ENCODE results near the gene PARVG.
A peak's percentile ranks its signal among the peaks of the same experiment; 100 is the strongest.

The PARVG gene

DNA sequence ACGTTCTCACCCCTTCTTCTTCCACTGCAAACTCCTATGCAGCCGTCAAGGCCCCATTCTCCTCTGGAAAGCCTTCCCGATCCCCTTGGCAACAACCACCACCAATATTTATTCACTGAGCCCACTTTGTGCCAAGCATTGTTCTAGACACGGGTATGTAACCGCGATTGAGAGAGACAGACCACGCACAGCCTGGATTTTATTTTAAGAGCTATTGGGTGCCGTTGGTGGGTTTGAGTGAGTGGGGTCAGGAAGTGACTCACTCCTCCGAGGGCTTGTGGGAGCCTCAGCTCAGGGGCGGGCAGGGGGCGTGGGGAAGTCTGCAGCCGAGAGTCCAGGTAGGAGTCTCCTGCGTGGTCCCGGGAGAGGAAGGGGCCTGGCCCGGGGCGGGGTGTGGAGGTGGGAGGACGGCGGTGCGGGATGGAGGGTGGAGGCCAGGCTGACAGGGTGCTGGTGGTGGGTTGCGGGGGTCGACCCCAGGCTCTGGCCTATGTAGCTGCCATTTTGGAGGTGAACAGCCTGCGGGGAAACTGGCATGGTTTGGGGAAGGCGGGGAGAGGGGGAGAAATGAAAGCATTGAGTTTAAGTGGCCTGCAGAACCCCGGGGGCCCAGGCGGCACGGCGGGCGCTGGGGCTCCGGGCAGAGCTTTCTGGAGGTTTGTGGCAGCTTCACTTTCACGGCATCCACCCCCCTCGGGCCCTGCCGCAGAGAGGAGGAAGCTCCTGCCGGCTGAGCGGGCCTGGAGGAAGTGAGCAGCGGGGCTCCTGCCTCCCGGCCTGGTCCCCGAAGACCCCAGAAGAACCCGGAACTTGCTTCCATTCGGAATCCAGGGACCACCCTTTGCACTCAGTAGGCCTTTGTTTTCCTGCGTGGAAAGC lies 547 bp downstream of the PARVG start:
- DNase-seq (ENCODE audit: low read depth) = peak; percentile 54

DNA sequence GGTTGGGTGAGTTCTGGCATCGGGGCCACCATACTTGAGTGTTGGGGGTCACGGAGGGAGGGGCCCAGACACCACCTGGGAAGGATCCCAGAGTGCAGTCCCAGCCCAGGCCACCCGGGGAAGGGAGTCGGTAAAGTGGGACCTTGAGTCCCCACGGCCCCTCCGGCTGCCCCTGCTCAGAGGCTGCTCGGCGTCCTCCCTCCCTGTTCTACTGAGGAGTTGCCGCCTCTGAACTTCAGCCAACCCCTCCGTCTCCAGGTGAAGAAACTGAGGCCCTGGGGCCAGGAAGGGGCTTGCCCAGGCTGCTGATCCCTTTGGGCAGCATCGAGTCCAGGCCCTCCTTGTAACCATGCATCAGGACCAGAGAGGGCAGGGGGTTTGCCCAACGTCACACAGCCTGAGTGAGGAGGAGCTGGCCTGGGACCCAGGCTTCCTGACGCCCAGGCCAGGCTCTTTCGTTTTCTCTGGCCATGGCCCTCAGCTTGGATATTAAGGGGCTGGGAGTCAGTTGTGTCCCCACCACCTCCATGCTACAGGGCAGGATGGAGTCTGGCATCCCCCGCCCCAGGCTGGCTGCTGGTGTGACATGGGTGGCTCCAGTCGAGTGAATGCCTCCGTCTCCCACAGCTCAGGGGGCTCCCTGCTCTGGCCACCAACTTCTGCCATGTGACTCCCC lies 1.3 kb downstream of the PARVG start:
- peak; percentile 10 for DNase-seq (ENCODE audit: low read depth)

DNA sequence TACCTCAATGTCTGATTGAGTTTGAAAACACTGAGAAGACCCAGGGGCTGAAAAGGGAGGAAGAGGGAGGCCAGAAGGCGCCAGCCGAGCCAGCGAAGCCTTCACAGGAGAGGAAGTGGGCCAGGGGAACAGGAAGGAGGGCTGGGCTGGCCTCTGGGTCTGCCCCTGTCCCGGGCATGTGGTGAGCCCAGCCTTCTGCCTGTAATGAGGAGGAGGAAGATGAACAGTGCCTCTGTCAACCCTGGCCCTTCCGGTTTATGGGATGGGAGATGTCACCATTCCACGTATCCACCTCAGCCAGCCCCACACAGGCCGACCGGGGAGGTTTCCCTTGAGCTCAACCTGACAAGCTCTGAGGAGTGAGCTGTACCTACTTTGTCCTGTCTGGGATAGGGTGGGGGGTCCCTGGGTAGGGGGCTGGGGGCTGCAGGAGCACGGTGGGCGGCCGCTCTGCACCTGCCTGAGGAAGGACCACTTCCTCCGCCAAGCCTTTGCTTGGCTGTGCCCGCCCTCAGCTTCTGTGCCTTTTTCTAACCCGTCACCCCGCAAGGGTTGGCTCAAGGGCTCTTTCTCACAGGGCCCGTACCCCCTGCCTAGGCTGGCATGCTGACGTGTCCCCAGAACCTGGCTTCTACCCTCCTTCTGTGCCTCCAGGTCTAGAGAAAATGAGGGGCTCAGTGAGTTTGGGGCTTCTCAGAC lies 2.0 kb downstream of the PARVG start:
- DNase-seq (ENCODE audit: low read depth) = no peak

DNA sequence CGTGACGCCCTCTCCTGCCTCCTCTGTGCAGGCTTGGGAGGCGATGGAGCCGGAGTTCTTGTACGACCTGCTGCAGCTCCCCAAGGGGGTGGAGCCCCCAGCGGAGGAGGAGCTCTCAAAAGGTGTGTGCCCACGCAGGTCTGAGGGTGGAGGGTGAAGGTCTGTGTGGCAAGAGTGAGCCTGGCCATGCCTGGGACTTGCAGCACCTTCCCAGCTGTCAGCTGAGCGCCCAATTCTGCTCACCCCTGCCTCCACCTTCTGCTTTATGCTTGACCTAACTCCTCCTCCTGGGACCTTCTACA lies 2.5 kb downstream of the PARVG start:
- no peak for DNase-seq (ENCODE audit: low read depth)

DNA sequence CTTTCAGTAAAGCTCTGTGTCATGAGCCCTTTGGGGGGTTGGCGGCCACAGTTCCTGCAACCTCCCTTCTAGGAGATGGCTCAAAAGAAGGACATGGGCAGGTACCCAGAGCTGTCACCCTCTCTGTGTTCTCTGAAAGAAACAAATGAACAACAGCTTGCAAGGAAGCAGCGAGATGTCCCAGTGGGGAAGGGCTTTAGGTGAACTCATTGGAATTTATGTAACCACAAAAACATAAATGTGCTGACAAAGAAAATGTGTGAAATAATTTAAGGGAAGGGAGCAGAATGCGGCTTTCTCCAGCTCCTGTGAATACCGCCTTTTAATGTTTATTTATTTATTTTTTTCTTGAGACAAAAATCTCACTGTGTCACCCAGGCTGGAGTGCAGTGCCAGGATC lies 3.3 kb downstream of the PARVG start:
- DNase-seq (ENCODE audit: low read depth) = no peak

DNA sequence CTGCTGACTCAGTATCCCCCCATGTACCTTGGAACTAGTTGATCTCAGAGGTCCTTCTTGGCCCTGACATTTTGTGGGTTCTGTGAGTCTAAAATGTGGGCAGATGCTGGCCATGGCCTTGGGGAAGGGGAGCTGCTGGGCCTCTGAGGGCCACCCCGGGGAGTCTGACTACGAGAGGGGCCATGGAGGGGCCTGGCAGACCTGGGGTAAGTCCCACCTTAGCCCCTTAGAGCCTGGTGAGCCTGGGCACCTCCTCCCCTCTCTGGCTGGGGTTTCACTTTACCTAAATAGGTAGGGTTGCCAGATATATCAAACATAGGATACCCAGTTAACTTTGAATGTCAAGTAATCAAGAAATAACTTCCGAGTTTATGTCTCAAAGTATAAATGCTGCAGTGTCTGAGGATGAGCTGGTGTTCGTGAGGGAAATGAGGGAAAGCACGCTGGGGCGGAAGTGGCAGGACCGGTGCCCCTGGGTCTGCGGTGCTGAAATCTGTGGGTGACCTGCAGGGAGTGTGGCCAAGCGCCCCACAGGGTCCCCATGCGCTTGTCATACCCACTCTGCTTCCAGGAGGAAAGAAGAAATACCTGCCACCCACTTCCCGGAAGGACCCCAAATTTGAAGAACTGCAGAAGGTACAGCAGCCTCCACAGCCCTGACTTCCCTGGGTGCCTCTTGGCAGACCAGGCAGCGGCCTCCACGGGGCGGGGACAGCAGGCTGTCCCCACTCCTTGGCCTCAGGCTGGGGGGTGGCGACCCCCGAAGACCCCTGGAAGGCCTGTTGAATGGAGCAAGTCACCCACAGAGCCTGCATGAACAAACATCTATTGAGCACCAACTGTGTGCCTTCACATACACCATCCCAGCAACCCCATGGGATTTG lies 4.8 kb downstream of the PARVG start:
- no peak for DNase-seq (ENCODE audit: low read depth)

DNA sequence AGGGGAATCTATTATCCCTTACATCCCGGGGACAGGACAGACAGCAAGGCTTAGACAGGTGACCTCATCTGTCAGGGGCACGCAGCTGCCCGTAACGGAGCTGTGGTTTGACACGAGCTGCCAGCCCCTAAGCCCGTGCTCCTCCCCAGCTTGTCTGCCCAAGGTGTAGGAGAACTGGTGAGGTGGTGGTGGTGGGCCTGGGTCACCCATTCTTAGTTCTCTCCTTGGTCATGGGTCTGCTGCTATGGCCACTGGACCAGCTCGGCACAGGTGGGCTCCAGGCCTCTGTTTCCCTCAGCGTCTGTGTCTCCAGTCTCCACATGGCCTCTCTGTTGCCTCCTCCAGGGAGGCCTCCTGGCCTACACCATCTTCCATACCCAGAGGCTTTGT lies 5.4 kb downstream of the PARVG start:
- no peak for DNase-seq (ENCODE audit: low read depth)

DNA sequence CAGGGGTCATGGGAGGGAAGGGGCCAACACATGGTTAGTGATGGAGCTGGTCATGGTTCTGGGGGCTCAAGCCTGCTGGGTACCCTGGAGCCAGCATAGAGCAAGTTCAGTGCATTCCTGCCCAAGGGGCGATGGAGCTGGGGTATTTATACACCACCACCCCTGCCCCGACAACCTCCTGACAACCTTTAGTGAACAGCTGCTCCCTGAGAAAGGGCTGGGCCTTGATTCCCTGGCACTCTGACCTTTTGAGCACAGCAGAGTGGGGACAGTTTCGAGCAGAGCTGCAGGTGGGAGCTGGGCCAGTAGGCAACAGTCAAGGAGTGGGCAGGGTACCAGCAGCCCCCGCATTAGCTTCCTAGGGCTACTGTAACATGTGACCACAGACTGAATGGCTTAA lies 6.0 kb downstream of the PARVG start:
- DNase-seq (ENCODE audit: low read depth) = no peak

DNA sequence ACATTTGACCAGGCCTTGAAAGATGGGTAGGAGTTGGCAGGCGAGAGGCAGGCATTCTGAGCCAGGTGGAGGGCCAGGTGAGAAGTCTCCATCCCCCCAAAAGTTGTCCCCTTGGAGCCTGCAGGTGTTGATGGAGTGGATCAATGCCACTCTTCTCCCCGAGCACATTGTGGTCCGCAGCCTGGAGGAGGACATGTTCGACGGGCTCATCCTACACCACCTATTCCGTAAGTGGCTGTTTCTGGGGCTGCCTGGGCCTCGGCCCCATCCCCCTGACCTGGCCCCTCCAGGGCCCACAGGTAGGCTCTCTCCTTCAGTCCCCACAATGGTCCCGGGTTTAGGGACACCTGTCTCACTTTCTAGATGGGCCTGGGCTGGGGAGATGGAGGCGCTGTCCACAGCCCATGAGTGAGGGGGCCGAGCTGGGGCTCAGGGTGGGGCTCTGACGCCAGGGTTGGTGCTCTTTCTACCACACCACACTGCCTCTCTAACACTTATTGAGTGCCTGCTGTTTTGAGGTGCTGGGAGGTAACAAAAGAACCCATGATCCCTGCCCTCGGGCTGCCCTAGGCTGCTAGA lies 7.0 kb downstream of the PARVG start:
- DNase-seq (ENCODE audit: low read depth) = no peak

DNA sequence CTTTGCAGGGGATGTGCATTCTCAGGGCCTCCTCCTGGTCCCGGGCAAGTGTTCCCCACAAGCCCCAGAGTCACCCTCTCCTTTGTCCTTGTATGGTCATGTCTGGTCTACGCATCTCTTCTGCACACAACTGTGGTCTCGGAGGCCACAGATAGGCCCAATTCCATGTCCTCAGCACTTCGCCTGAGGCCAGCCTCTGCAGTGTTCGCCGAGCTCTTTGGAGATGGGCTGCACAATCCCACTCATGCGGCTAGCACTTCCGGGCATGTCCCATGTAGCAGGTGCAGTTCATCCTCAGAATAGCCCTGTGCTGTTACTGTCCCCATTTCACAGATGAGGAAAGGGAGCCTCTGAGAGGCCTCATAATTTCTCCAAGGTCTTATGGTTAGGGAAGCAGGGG lies 7.6 kb downstream of the PARVG start:
- no peak for DNase-seq (ENCODE audit: low read depth)

DNA sequence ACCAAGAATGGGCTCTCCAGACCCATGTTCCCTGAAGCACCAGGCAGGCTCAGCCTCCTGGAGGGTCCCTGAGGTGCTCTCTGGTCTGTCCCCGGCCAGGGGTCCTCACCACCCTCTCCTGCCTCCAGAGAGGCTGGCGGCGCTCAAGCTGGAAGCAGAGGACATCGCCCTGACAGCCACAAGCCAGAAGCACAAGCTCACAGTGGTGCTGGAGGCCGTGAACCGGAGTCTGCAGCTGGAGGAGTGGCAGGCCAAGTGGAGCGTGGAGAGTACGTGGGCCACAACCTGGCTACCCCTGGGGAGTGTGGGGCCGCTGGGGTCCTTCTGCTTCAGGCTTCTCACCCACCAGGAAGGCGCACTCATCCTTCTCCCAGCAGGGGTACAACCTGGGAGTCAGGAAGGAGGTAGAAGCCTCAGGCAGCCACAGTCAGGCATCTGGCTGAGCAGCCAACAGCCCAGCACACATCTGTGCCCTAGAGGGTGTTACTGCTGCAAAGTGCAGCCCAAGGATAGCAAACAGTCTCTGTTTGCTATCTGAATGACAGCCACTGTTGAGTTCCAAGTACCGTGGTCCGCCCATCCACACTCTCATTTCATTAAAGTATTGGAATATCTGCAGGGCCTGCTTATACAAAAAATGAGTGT lies 8.4 kb downstream of the PARVG start:
- no peak for DNase-seq (ENCODE audit: low read depth)

DNA sequence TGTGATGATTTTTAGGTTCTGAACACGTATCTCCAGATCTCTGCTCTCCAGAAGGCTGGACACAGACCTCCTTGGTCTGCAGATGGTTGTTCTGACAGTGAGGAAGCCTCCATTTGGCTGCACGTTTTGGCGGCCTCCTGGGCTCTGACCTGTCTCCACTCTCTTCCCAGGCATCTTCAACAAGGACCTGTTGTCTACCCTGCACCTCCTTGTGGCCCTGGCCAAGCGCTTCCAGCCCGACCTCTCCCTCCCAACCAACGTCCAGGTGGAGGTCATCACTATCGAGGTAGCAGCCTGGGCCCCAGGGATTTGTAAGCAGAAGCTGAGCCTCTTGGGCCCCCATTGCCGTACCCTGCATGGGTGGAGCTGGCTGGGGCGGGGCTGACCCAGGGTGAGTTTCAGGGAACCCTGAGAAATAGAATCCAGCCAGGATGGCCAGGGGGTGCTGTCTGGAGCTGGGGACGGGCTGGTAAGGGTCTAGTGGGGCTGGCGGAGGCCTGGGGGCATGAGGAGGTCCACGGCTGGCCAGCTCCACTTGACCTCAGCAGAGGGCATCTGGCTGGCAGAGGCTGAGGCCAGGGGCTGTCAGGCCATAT lies 9.8 kb downstream of the PARVG start:
- no peak for DNase-seq (ENCODE audit: low read depth)

DNA sequence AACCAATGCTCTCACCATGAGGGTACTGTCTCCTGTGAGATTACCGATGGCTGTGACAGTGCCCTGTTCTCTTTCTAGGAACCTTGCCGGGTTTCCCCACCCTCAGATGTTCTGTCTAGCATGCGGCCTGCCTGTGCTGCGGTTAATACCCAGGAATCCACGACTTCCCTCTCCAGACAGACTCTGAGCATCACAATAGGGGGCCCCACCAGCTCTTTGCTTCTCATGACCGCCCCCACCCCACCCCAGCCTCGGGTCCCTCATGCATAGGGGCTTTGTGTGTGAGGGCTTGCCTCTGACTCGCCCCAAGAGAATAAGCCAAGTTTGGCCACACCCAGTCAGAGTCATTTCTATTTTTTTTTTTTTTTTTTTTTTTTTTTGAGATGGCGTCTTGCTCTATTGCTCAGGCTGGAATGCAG lies 10.3 kb downstream of the PARVG start:
- no peak for DNase-seq (ENCODE audit: low read depth)

DNA sequence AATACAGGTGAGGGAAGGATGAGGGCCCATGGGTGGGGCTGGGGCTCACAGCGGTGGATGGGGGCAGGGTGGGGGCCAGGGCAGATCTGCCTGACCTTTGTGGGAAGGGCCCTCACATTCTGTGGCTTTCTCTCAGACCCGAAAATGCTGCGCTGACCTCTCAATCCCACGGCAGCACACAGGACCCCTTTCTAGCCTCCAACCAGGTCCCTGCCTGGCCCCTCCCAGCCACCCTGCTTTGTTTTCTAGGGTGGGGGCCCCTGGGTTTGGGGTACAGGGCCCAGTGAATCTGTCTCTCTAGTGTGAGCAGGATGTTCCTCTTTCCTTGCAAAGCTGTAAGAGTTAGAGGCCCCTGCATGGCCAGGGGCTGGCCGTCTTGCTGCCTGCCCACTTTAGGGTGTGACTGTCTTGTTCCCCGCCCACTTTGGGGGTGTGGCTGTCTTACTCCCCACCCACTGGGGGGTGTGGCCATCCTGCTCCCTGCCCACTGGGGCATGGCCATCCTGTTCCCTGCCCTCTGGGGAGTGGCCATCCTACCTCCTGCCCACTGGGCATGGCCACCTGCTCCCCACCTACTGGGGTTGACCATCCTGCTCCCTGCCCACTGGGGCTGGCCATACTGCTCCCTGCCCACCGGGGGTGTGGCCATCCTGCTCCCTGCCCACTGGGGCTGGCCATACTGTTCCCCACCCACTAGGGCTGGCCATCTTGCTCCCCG lies 11.5 kb downstream of the PARVG start:
- DNase-seq (ENCODE audit: low read depth) = no peak

DNA sequence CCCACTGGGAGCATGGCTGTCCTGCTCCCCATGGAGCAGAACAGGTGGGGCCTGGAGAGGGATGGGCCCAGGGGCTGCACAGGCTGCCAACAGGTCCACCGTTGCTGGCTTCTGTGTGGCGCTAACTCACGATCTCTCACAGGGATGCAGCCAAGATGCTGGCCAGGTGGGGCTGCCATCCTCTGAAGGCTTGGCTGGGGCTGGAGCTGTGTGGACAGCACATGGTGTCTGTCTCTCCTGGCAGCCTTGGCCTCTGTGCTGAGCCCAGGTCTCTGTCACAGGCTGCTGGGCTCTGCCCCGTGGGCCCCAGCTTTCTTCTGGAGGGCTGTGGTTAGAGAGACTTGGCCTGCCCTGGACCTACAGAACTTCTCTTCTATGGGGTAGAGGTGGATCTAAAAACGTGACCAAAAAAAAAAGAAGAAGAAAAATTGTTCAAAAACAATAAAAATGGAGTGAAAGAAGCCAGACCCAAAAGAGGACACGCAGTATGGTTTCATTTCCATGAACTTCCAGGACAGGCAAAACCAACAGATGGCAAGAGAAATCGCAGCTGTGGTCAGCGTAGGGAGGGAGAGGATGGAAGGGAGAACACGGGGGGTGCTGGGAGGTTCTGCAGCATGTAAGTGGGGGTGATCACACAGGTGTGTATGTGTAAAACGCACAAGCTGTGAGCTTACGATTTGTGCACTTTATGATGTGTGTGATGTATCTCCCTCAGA lies 12.2 kb downstream of the PARVG start:
- no peak for DNase-seq (ENCODE audit: low read depth)

DNA sequence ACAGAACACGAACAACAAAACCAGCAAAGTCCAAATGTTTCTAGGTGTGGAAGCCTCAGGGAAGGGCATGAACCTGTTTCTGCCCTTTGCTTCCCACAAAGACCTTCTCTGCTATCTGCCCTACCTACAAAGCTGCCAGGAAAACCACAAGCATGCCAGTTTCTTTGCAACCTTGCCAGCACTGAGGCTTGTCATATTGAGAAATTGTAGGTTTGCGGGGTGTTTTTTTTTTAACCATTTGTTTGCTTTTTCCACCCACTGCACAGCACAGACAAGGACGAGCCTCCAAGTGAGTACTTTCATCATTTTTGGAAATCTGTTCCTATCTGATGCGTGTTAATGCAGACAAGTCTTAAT lies 12.8 kb downstream of the PARVG start:
- no peak for DNase-seq (ENCODE audit: low read depth)

DNA sequence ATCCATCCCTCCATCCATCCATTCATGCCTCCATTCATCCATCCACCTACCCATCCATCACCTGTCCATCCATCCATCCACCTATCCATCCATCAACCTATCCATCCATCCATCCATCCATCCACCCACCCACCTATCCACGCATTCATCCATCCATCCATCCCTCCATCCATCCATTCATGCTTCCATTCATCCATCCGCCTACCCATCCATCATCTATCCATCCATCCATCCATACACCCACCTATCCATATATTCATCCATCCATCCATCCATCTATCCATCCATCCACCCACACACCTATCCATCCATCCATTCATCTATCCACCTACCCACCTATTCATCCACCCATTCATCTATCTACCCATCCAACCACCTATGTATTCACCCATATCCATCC lies 13.8 kb downstream of the PARVG start:
- no peak for DNase-seq (ENCODE audit: low read depth)

DNA sequence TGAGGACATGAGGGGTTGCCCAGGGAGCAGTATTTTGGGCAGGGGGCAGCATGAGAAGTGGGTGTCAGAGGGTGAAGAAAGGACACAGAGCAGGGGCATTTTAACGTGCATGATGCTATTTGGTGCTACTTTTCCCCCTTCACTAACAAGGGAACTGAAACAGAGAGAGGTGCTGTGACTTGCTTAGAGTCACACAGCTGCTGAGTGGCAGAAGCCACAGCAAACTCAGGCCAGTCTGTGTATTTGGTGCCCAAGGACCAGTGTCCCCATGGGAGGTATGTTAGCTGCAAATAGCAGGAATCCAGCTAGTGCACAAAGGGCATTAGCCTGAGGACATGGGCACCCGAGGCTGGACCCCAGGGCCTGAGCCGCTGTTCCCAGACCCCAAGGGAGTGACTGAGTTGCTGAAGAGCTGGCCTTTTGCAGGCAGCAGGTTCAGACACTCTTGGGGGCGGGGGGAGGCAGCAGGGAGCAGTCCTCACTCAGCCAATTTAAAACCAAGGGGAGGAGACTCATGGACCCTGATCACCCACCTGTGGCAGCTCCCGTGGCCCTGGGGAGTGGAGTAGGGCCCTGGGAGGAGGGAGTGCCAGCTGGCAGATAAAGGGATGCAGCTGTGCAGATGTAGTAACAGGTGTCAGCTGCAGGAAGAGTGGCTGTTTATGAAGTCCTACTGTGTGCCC lies 14.6 kb downstream of the PARVG start:
- no peak for DNase-seq (ENCODE audit: low read depth)

DNA sequence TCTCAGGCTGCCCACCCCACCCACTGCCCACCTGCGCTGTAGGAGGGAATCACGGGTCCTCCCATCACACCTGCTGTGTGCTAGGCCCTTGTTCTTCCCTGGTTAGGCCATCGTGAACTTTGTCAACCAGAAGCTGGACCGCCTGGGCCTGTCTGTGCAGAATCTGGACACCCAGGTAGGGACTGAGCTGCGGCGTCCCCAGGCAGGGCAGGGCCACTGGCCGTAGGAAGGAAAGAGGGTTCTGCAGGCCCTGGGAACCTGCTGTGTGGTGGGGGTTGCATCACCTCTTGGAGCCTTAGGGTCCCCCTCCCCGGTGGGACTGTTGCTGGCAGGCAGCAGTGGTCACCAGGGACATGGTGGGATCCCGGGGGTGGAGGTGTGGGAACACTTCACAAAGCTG lies 15.5 kb downstream of the PARVG start:
- no peak for DNase-seq (ENCODE audit: low read depth)

All from T follicular helper cell (primary cell).